IgD-negative memory B cell (primary cell): ENCODE data around the gene KCP. TPM values are rescaled to one million over a fixed set of nuclear protein-coding genes. Genes with fewer than 3 reads are reported as not detected.

Experiments used
- H3K27ac Mint-ChIP-seq, 3 donors: one replicate each; pipeline ENCODE4 v1.8.0; 2020 to 2022; ENCODE audit warnings: mild to moderate bottlenecking in 3 of 3, mixed read lengths in 3 of 3, moderate library complexity in 1 of 3
- H3K27me3 Mint-ChIP-seq: one replicate; pipeline ENCODE4 v1.8.0; 2021; ENCODE audit warnings: mixed read lengths
- H3K36me3 Mint-ChIP-seq: one replicate; pipeline ENCODE4 v1.8.0; 2020; ENCODE audit warnings: mild to moderate bottlenecking, mixed read lengths
- H3K4me1 Mint-ChIP-seq, 3 donors: one replicate each; pipeline ENCODE4 v1.8.0; 2020 to 2022; ENCODE audit warnings: mixed read lengths in 3 of 3, mild to moderate bottlenecking in 1 of 3
- H3K4me3 Mint-ChIP-seq, 4 donors: one replicate each; pipeline ENCODE4 v1.8.0; 2020 to 2022; ENCODE audit warnings: mild to moderate bottlenecking in 4 of 4, mixed read lengths in 4 of 4, moderate library complexity in 3 of 4
- H3K9me3 Mint-ChIP-seq, 3 donors: one replicate each; pipeline ENCODE4 v1.8.0; 2020 to 2021; ENCODE audit warnings: mixed read lengths in 3 of 3, mild to moderate bottlenecking in 1 of 3
- polyA plus RNA-seq: library from polyadenylated mRNA; unstranded; fragments of 300-500 nt; fragmentation: Illumina TruSeq; gene quantifications from one replicate; pipeline ENCODE4 v1.2.3, GENCODE V29; 2021

Gene KCP
- polyA plus RNA-seq, 1 donor from 2014 or later = 0.26 TPM

- H3K9me3 Mint-ChIP-seq = no peaks in the 10 kb centered on the region
- peaks cover 1% of the 10 kb centered on the region for H3K27me3 Mint-ChIP-seq
- peak overlapping the region; percentile 86 to 95 (median 93) for H3K27ac Mint-ChIP-seq
- H3K36me3 Mint-ChIP-seq = peaks cover 2% of the 10 kb centered on the region
- H3K4me1 Mint-ChIP-seq = peaks cover 26 to 38% (median 37%) of the 10 kb centered on the region in 3 donors
- H3K4me3 Mint-ChIP-seq = peak overlapping the region; percentile 72 to 95 (median 86)
Observed at GRCh38 chr7:128933180-128933891, 22.8 kb upstream of the KCP start.

GRCh38 chr7:128932862-128933179 is 22.3 kb upstream of the KCP start:
- Mint-ChIP-seq H3K36me3 (peaks cover 2% of the 10 kb centered on the region), H3K27ac (peak overlapping the region; percentile 86 to 95 (median 93)), H3K4me3 (peak overlapping the region; percentile 72 to 95 (median 86)), H3K9me3 (no peaks in the 10 kb centered on the region), H3K4me1 (peaks cover 25 to 38% (median 37%) of the 10 kb centered on the region in 3 donors), H3K27me3 (peaks cover 1% of the 10 kb centered on the region)

GRCh38 chr7:128931965-128932861 is 21.7 kb upstream of the KCP start:
- H3K27me3 Mint-ChIP-seq = peaks cover 1% of the 10 kb centered on the region
- peaks cover 25 to 37% (median 34%) of the 10 kb centered on the region in 3 donors for H3K4me1 Mint-ChIP-seq
- H3K36me3 Mint-ChIP-seq = peaks cover 2% of the 10 kb centered on the region
- H3K27ac Mint-ChIP-seq = no peak overlapping the region
- peak overlapping the region in 1 of 4 donors; percentile 78 for H3K4me3 Mint-ChIP-seq
- no peaks in the 10 kb centered on the region for H3K9me3 Mint-ChIP-seq

- H3K36me3 Mint-ChIP-seq = peaks cover 2% of the 10 kb centered on the region
- H3K4me1 Mint-ChIP-seq = peaks cover 25 to 31% (median 28%) of the 10 kb centered on the region in 3 donors
- no peak overlapping the region for H3K4me3 Mint-ChIP-seq
- no peak overlapping the region for H3K27ac Mint-ChIP-seq
- peaks cover 3% of the 10 kb centered on the region for H3K27me3 Mint-ChIP-seq
- no peaks in the 10 kb centered on the region for H3K9me3 Mint-ChIP-seq
Observed at GRCh38 chr7:128931190-128931798, 20.8 kb upstream of the KCP start.

DNA sequence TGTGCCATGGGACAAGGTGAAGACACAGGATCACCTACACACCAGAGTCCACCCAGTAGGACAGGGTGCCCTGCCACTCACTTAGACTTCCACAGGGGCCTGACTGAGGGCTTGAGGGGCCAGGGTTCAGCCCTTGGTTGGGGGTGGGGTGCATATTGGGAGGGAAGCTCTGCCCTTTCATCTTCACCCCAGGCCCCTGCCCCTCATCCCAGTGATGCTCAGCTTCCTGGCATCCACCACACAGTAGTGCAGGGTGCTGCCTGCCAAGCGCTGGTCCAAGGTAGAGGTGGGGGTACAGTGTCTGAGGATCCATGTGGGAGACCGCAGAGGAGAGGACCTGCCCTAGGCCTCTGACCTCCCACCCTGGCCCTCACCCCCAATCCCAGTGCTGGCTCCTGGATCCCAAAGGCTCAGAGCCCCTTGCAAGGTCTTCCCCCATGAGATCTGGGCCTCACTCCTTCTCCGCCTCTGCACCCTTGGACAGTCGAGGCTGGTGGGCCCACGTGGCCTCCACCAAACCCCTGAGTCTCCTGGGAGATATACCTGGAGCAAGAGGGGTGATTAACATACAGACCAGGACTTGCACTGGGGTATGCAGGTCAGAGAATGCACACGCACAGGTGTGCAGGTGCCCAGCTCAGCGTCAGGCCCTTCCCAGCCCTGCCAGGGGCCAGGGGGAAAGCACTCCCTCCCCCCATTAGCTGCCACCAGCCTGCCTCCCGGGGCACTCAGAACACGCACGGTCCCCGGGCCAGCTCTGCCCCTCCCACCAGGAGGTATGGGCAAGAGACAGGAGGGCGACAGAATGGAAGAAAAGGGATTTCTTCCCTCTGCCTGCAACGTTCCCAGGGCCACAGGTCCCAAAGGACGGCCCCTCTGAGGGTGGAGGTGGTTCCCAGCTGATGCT is 18.6 kb upstream of the KCP start:
- Mint-ChIP-seq H3K36me3 (peaks cover 2% of the 10 kb centered on the region), H3K27me3 (peaks cover 3% of the 10 kb centered on the region), H3K4me1 (peaks cover 11 to 16% (median 15%) of the 10 kb centered on the region in 3 donors), H3K4me3 (no peak overlapping the region), H3K9me3 (no peaks in the 10 kb centered on the region), H3K27ac (no peak overlapping the region)

GRCh38 chr7:128928159-128928813 is 17.8 kb upstream of the KCP start:
- H3K36me3 Mint-ChIP-seq = peaks cover under 1% of the 10 kb centered on the region
- H3K27ac Mint-ChIP-seq = no peak overlapping the region

GRCh38 chr7:128924707-128925588 is 14.4 kb upstream of the KCP start:
- H3K9me3 Mint-ChIP-seq = no peaks in the 10 kb centered on the region
- no peak overlapping the region for H3K4me3 Mint-ChIP-seq

More at GRCh38 chr7:128928159-128928813, 17.8 kb upstream of the KCP start:
- no peaks in the 10 kb centered on the region for H3K9me3 Mint-ChIP-seq
- no peak overlapping the region for H3K4me3 Mint-ChIP-seq
- H3K27me3 Mint-ChIP-seq = peaks cover 3% of the 10 kb centered on the region
- peaks cover 3 to 10% (median 9%) of the 10 kb centered on the region in 3 donors for H3K4me1 Mint-ChIP-seq

DNA sequence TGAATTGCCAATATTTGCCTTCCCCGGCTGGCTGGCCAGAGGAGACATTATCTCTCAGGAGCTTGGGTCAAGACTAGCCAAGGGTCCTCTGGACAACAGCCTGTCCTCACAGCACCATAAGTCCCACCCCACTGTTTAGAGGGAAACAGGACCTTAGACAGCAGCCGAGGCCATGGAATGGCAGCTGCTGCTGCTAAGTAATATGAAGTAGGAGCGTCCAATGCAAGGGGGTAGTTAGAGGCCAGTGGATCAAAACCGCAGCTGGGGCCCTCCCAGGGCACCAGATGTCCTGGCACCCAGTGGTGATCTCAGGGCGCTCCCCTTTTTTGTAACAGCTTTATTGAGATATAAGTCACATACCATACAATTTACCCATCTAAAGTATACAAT is 12.9 kb upstream of the KCP start:
- no peaks in the 10 kb centered on the region for H3K36me3 Mint-ChIP-seq
- peaks cover 9% of the 10 kb centered on the region for H3K27me3 Mint-ChIP-seq
- H3K9me3 Mint-ChIP-seq = no peaks in the 10 kb centered on the region
- peaks cover 1 to 8% (median 7%) of the 10 kb centered on the region in 3 donors for H3K4me1 Mint-ChIP-seq
- H3K4me3 Mint-ChIP-seq = no peak overlapping the region
- H3K27ac Mint-ChIP-seq = peak overlapping the region in 1 of 3 donors; percentile 81

More at GRCh38 chr7:128924707-128925588, 14.4 kb upstream of the KCP start:
- Mint-ChIP-seq H3K27me3 (peaks cover 6% of the 10 kb centered on the region), H3K27ac (no peak overlapping the region), H3K36me3 (no peaks in the 10 kb centered on the region), H3K4me1 (no peaks in the 10 kb centered on the region)

- Mint-ChIP-seq H3K9me3 (no peaks in the 10 kb centered on the region), H3K4me1 (peaks cover 3 to 8% (median 7%) of the 10 kb centered on the region in 3 donors), H3K27me3 (peaks cover 9% of the 10 kb centered on the region), H3K36me3 (no peaks in the 10 kb centered on the region), H3K4me3 (no peak overlapping the region), H3K27ac (no peak overlapping the region)
Observed at GRCh38 chr7:128922496-128923410, 12.2 kb upstream of the KCP start.

- Mint-ChIP-seq H3K27ac (no peak overlapping the region), H3K27me3 (peaks cover 9% of the 10 kb centered on the region), H3K9me3 (no peaks in the 10 kb centered on the region), H3K4me1 (peaks cover 3 to 8% (median 7%) of the 10 kb centered on the region in 3 donors), H3K36me3 (no peaks in the 10 kb centered on the region), H3K4me3 (no peak overlapping the region)
Observed at GRCh38 chr7:128921866-128922440, 11.4 kb upstream of the KCP start.

DNA sequence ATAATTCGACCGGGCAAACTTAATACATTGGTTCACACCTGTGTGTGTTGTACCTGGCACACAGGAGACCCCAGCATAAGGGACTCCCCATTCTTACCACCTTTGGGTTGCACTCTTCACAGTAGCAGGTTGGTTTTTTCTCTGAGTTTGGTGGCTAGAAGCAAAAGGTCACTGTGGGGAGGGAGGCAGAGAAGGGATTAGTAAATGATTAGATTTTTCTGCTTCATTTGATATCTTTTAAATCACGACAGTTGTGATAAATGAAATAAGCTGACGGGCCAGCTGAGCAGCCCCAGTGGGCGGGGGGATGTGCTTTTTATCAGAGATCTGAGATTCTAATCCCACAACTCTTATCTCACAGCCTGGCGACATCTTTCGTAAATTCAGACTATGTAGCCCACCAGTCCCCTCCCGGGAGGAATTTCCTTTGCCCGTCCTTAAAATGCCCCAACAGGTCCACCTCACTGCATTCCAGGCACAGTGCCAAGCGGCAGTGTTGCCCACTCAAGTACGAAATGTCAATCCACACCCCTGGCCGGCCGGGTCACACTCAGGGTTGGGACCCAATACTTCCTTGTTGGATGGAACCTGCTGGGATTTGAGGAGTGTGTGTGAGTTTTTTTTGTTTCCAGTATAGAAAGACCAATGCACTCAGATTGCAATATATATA is 10.5 kb upstream of the KCP start:
- H3K9me3 Mint-ChIP-seq = no peaks in the 10 kb centered on the region
- no peak overlapping the region for H3K27ac Mint-ChIP-seq
- no peak overlapping the region for H3K4me3 Mint-ChIP-seq
- H3K27me3 Mint-ChIP-seq = peaks cover 9% of the 10 kb centered on the region
- H3K4me1 Mint-ChIP-seq = peaks cover 3 to 8% (median 7%) of the 10 kb centered on the region in 3 donors
- H3K36me3 Mint-ChIP-seq = no peaks in the 10 kb centered on the region
